Middle frontal gyrus (tissue), 1 donor: Measurements from ENCODE around the gene SPC24.

Experiments
- DNase-seq: peaks from one replicate; pipeline ENCODE4 v3.0.0-alpha.2; 2015; ENCODE audit warnings: low spot score; ENCODE audit errors: extremely low spot score

The SPC24 gene, protein sequence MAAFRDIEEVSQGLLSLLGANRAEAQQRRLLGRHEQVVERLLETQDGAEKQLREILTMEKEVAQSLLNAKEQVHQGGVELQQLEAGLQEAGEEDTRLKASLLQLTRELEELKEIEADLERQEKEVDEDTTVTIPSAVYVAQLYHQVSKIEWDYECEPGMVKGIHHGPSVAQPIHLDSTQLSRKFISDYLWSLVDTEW

GRCh38 chr19:11155373-11156120 is at the start of gene SPC24:
SPC24 (minus strand) TSS chr19:11155782; CDS start chr19:11155776, 6 bp downstream.
- DNase-seq: peak; percentile 96

GRCh38 chr19:11204943-11205349 is 49.4 kb upstream of the SPC24 start:
- no peak for DNase-seq

GRCh38 chr19:11204076-11204602 is 48.6 kb upstream of the SPC24 start:
- DNase-seq: no peak

DNA sequence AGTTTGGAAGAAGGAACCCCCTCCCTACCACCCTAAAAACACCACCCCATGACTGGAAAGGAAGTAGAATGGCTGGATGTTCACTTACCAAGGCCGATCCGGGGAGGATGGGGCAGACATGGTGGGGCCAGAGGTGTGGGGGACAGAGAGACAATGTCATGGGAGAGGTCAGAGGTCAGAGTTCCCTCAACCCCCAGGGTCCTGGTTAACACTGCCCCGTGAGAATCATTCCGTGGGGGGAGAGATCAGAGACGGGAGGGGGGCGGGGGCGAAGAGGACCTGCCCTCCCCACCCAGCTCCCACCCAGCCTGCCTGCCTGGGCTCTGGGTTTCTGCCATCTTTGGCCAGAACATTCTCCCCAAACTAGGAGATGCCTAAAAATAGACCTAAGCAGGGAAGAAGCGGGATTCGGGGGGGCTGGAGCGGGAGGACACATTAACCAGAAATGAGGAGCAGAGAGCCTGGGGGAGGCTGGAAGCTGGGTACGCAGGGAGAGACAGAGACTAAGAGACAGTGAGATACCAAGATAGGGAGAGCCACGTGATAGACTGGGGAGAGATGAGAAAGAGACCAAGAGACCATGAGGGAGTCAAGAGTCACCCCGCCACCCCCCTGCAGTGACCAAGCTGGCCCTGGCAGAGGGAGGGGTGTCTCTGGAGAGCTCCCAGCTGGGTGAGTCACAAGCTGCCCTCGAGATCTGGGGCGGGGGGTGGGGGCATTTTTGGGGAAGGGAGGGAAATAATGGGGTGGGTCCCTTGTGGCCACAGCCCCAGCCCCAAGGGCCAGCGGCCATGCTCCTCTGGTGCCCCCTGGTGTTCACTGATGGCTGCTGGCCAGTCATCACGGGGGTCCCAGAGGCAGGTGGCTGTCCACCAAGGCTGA is 47.9 kb upstream of the SPC24 start:
- DNase-seq: no peak

DNA sequence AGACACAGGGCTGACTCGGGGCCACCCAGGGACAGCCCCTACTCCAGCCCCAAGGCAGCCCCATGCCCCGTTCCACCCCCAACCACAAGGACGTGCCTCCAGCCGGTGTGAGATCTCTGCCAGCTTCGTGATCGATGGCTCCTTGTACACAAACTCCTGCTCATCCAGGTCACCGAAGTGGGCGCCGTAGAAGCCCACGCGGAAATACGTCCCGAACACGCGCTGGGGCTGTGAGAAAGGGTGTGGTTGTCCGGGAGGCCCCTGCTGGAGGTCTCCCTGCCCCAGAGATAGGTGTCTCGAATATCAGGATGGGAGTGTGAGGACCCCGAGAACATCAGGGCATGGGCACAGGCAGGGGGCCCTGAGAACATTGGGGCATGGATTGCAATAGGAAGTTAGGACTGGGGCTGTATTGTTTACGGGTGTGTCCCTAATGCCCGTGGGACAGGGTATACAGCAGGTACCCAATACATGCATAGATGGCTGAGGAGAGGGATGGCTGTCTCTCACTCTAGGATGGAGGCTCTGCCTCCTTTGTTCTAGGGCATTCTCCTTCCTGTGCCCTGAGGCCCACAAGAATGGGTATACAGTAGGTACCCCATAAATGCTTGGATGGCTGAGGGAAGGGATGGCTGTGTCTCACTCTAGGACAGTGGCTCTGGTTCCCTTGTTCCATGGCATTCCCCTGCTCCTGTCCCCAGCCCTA is 47.1 kb upstream of the SPC24 start:
- DNase-seq: no peak

GRCh38 chr19:11201791-11202190 is 46.2 kb upstream of the SPC24 start:
- no peak for DNase-seq

DNA sequence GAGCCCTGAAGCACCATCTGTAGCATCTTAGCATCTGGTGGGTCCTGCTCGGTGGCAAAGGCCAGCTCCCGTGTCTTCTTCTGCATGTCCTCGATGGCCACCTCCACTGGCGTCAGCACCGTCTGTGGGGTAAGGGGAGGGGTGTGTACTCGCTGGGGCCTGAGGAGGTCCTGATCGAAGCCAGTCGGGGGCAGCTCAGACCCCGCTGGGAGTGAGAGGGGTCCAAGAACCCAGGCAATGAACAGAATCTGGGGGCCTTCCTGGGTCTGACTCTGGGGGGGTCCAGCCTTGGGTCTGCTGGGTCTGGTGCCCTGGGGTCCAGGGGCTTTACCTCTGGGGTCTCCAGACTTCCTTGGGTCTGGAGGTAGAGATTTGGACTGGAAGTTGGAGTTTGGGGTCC is 45.3 kb upstream of the SPC24 start:
- DNase-seq: no peak

DNA sequence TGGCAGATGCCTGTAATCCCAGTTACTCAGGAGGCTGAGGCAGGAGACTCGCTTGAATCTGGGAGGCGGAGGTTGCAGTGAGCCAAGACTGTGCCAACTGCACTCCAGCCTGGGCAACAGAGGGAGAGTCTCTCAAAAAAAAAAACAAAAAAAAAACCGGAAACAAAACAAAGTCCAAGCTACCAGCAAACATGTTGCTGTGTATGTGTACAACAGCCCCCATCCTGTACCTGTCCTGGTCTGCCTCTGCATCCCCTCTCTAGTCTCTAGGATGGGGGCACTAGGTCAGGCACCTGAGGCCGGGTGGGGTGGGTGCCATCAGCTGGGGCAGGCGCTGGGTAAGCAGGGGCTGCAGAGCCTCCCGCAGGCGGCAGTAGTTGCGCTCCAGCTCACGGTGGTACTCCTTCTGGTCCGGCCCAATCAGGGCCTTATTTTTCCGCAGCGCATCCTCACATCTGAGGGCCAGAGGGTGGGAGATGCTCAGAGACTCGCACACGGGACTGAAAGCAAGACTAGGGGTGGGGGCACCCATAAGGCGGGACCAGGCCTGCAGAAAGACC is 44.5 kb upstream of the SPC24 start:
- no peak for DNase-seq

- no peak for DNase-seq
Observed at GRCh38 chr19:11199517-11199916, 43.9 kb upstream of the SPC24 start.

DNA sequence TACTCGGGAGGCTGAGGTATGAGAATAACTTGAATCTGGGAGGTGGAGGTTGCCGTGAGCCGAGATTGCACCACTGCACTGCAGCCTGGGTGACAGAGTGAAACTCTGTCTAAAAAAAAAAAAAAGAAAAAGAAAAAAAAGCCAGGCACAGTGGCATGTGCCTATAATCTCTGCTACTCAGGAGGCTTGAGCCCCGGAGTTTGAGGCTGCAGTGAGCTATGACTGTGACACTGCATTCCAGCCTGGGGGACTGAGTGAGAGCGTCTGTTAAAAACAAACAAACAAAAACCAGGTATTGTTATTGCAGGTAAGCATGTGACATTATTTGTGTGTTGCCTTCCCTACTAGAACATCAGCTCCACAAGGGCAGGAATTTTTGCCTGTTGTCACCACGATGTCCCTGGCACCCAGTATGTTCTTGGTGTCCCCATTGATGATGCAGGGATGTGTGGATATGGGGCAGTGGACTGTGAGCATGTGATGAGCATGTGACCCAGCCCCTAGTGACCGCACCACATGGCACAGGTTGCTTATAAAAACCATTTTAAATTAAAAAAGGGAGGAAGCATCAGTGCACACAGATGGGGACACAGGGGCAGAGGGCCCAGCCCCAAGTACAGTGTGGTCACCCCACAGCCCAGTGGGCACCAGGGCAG is 43.3 kb upstream of the SPC24 start:
- no peak for DNase-seq

DNA sequence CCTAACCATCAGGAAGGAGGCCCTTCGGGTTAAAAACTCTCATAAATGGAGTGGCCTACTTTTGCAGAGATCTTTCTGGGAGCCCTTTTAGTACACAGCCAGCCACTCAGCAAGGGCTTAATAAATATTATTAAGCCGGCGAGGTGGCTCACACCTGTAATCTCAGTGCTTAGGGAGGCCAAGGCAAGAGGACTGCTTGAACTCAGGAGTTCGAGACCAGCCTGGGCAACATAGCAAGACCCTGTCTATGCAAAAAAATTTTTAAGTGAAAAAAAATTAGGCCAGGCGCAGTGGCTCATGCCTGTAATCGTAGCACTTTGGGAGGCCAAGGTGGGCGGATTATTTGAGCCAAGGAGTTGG is 42.6 kb upstream of the SPC24 start:
- DNase-seq: no peak

DNA sequence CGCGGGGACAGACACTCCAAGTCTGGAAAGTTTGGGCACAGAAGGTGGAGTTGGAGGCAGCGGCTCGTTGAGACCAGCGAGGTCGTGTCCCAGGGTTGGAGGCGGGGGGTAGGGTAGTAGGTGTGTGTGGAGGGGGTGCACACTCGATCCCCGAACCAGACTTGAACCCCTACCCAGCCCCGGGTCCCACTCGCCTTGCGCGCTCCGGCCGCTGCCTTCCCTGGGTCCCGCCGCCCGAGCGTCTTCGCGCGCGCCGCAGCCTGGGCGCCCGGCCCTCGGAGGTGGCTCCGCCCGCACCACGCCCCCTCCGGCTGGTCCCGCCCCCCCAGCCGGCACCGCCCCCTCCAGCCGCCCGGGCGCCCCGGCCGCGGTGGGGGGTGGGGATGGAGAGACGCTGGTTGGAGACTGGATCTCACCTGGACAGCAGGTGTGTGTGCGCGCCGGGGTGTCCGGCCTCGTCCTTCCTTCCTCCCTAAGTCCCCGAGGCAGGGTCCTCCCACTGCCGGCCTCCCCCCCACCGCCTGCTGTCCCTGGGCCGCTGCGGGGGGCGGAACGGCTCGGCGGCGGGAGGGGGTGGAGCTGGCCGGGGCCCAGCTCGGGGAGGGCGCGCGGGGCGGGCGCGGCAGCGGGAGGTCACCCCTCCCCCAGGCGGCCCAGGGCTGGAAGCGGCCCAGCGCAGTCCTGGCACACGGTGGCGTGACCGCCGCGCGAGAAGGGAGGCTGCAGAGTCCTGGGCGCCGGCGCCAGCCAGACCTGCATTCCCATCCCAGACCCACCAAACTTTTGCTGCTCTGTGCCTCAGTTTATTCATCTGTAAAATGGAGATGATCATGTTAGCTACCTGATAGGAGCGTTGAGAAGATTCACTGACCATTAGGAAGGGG is 42.0 kb upstream of the SPC24 start, which contains the start of gene KANK2:
Gene KANK2 (minus strand): TSS at position 255 of the 884 bp plus-strand sequence. CDS start 3,034 bp downstream, outside the sequence.
- DNase-seq: peak; percentile 40

DNA sequence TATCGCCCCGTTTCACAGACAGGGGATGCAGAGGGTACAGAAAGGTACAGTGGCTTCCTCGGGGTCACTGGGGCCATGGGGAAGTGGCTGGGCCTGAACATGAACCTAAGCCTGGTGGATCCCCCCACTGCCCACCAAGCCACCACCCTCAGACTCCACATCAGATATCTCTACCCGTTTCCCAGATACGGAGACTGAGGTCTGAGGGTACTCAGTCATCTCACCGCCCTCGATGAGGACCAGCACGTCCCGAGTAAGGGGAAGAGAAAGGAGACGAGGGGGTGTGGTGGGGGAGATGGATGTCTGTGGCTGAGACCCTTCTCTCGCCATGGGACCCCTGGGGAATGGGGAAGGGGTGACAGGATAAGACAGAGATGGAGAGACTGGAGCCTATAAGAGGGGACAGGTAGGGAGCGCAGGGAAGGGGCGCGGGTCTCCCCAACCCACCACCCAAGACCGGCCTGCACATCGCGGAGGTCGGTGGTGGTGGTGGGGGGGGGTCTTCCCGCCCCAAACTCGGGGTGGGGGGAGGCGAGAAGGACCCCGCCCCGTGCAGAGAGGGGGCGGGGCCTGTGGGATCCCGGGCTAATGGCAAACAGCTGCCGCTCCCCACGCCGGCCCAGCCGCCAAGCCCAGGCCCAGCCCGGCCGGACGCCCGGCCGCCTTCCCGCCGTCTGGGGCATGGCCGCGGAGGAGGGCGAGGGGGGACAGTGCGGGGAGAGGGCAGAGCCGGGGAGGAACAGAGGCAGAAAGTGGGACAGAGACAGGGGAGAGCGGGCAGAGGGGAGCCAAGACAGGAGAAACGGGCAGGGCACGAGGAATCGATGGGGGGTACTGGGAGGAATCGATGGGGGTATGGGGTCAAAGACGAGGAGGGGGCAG is 41.1 kb upstream of the SPC24 start:
- DNase-seq: no peak

- no peak for DNase-seq
Observed at GRCh38 chr19:11195681-11196080, 40.1 kb upstream of the SPC24 start.

DNA sequence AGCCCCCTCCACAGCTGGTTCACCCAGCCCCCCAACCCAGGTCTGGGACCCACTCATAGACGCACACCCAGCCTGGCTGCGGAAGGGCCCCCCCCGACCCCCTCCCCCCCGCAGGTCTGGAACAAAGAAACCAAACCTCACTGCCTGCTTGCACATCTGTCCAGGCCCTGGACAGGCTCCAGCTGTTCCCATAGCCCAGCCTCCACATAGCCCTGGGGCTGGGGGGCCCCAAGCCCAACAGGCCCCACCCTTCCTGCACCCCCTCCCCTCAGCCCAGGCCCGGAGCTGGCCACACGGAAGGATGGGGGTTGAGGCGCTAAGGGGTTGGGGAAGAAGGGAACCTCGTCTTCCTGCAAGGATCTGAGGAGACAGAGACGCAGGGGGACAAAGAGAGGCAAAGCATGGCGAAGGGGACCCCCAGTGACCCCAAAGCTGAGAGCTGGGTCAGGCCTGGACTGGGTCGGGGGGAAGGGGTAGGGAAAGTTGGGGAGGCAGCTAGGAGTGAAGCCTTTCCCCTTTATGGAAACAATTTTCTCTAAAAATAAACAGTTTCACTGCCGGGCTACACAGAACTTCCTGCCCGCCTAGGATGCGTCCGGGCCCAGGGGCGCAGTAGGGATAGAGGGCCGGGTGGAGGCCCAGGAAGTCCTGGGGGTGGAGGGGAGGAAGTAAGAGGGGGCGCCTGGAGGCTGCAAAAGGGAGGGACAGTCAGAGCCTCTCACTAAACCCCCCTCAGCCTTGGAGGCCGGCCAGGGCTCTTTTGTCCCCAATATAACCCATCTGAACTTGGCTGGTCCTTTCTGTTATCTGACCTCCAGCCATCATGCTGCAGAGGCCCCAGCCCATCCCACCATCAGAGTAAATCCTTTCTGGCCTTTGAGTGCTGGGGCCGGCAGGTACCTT is 39.3 kb upstream of the SPC24 start:
- DNase-seq: no peak

DNA sequence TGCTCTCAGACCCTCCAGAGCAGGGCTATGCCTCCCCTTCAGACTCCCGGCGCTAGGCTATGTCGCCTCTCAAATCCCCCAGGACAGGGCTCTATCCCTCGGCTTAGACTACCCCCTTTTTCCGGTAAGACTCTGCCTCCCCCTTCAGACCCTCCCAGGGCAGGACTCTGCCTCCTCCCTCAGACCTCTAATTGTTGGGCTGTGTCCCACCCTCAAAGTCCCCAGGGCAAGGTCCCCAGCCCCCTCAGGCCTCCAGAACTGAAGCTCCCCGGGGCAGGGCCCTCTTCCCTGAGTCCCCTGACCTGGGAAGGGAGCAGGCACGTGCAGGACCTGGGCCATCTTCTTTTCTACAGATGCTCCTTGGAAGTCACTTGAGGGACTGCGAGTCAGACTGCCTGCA is 38.6 kb upstream of the SPC24 start:
- DNase-seq: no peak
